H1 (cell line): ENCODE measurements around the gene ODC1. TPM values are rescaled to one million over a fixed set of nuclear protein-coding genes. Genes with fewer than 3 reads are reported as not detected.

Experiments
- CTCF ChIA-PET: fragments of 300-600 bp; sonication (Branson Sonifier 250); formaldehyde crosslinking; loops from one replicate; lab custom pipeline; 2021; ENCODE audit not compliant: partially characterized antibody; lab: Charles Lee
- POLR2A ChIA-PET: fragments of 300-600 bp; sonication (Branson Sonifier 250); formaldehyde crosslinking; loops from one replicate; lab custom pipeline; 2021; ENCODE audit warnings: inconsistent platforms; ENCODE audit not compliant: partially characterized antibody; lab: Charles Lee
- DNase-seq, 2 experiments: peaks; one replicate each; pipeline versions ENCODE4 v3.0.0 to v3.0.0-alpha.2; 2010 to 2022; ENCODE audit warnings: low spot score in 2 of 2, low read depth in 1 of 2, mixed read lengths in 1 of 2
- FAIRE-seq: peaks from 2 replicates; lab custom pipeline; 2011; peaks lifted over from hg19 to GRCh38; lab: Jason Lieb, UNC
- H2AFZ ChIP-seq: 2 replicates; pipeline ENCODE4 v1.8.1; 2012; ENCODE audit warnings: low read length, inconsistent platforms
- H2AK5ac ChIP-seq: 2 replicates; pipeline ENCODE4 v1.6.1; 2013; ENCODE audit warnings: low read depth, low read length
- H2BK120ac ChIP-seq: replicated peaks from 2 replicates; pipeline ENCODE3; 2013; ENCODE audit warnings: low read depth, low read length, inconsistent platforms
- H2BK12ac ChIP-seq: 2 replicates; pipeline ENCODE4 v1.6.1; 2013; ENCODE audit warnings: low read depth, low read length
- H2BK15ac ChIP-seq: 2 replicates; pipeline ENCODE4 v1.6.1; 2013; ENCODE audit warnings: low read length
- H2BK20ac ChIP-seq: 2 replicates; pipeline ENCODE4 v1.6.1; 2013; ENCODE audit warnings: low read length
- H2BK5ac ChIP-seq: 2 replicates; pipeline ENCODE4 v1.6.1; 2013; ENCODE audit warnings: low read depth, low read length
- H3K14ac ChIP-seq: 2 replicates; pipeline ENCODE4 v1.6.1; 2013; ENCODE audit warnings: inconsistent platforms; ENCODE audit not compliant: insufficient read length
- H3K18ac ChIP-seq: 2 replicates; pipeline ENCODE4 v1.6.1; 2013; ENCODE audit warnings: low read length; ENCODE audit errors: extremely low read depth
- H3K23ac ChIP-seq: 2 replicates; pipeline ENCODE4 v1.6.1; 2013; ENCODE audit warnings: inconsistent platforms; ENCODE audit not compliant: insufficient read length
- H3K23me2 ChIP-seq: 2 replicates; pipeline ENCODE4 v1.6.1; 2013; ENCODE audit warnings: low read depth, low read length
- H3K27ac ChIP-seq: 2 replicates; pipeline ENCODE4 v1.6.1; 2011; ENCODE audit warnings: low read depth, low read length, inconsistent platforms
- H3K27me3 ChIP-seq, 4 experiments: replicated peaks in 1 of 4; 1 replicate in 1 of 4; 2 replicates in 3 of 4; pipeline versions ENCODE4 v1.6.1 to v1.8.1; 2011 to 2013; ENCODE audit warnings: low read length in 3 of 4, mild to moderate bottlenecking in 3 of 4, inconsistent platforms in 2 of 4, mixed read lengths in 2 of 4, moderate library complexity in 1 of 4; ENCODE audit not compliant: control insufficient read depth in 3 of 4, insufficient read depth in 3 of 4; ENCODE audit errors: extremely low read depth in 1 of 4
- H3K36me3 ChIP-seq, 4 experiments: 2 replicates each; pipeline versions ENCODE4 v1.6.1 to v1.8.1; 2011 to 2013; ENCODE audit warnings: mild to moderate bottlenecking in 4 of 4, low read length in 3 of 4, moderate library complexity in 2 of 4, control low read depth in 1 of 4, inconsistent platforms in 1 of 4; ENCODE audit not compliant: insufficient read depth in 4 of 4, control insufficient read depth in 2 of 4
- H3K4ac ChIP-seq: replicated peaks from 2 replicates; pipeline ENCODE3; 2013; ENCODE audit warnings: low read length, low read depth, mixed read lengths, inconsistent platforms; ENCODE audit not compliant: insufficient read length
- H3K4me1 ChIP-seq, 4 experiments: replicated peaks in 1 of 4; 1 replicate in 1 of 4; 2 replicates in 3 of 4; pipeline versions ENCODE4 v1.6.1 to v1.8.1; 2011 to 2013; ENCODE audit warnings: low read length in 3 of 4, inconsistent platforms in 2 of 4, mixed read lengths in 1 of 4; ENCODE audit not compliant: insufficient read depth in 4 of 4, control insufficient read depth in 3 of 4
- H3K4me2 ChIP-seq, 2 experiments: 2 replicates each; pipeline versions ENCODE4 v1.6.1 to v1.8.1; 2011 to 2013; ENCODE audit warnings: low read depth in 2 of 2, low read length in 2 of 2, control low read depth in 1 of 2, inconsistent platforms in 1 of 2, mild to moderate bottlenecking in 1 of 2; ENCODE audit not compliant: insufficient read depth in 1 of 2
- H3K4me3 ChIP-seq, 4 experiments: fragments of 200-600, 300-600 bp in 1 of 4; sonication (generic), shearing (Covaris generic), sonication (Bioruptor Twin) in 1 of 4; 2 replicates each; pipeline versions ENCODE4 v1.5.1 to v1.8.1; 2011 to 2016; ENCODE audit warnings: low read length in 4 of 4, low read depth in 3 of 4, control low read depth in 2 of 4, inconsistent platforms in 2 of 4, mild to moderate bottlenecking in 2 of 4, mixed read lengths in 1 of 4, moderate library complexity in 1 of 4; ENCODE audit not compliant: insufficient read depth in 2 of 4; ENCODE audit errors: extremely low read depth in 1 of 4
- H3K56ac ChIP-seq: replicated peaks from 2 replicates; pipeline ENCODE3; 2013; ENCODE audit warnings: low read depth, mild to moderate bottlenecking, mixed read lengths, low read length, inconsistent platforms; ENCODE audit not compliant: insufficient read length
- H3K79me1 ChIP-seq: 2 replicates; pipeline ENCODE4 v1.6.1; 2013; ENCODE audit warnings: low read depth, low read length, control low read depth
- H3K79me2 ChIP-seq, 2 experiments: 2 replicates each; pipeline versions ENCODE4 v1.6.1 to v1.8.1; 2012 to 2013; ENCODE audit warnings: low read length in 2 of 2, mild to moderate bottlenecking in 2 of 2, inconsistent platforms in 1 of 2; ENCODE audit not compliant: insufficient read depth in 2 of 2, control insufficient read depth in 1 of 2
- H3K9ac ChIP-seq, 4 experiments: replicated peaks in 1 of 4; 1 replicate in 1 of 4; 2 replicates in 3 of 4; pipeline versions ENCODE4 v1.6.1 to v1.8.1; 2011 to 2013; ENCODE audit warnings: low read depth in 3 of 4, low read length in 3 of 4, control low read depth in 2 of 4, mild to moderate bottlenecking in 2 of 4, moderate library complexity in 2 of 4, inconsistent platforms in 1 of 4; ENCODE audit errors: extremely low read depth in 1 of 4
- H3K9me3 ChIP-seq, 2 experiments: 2 replicates each; pipeline versions ENCODE4 v1.6.1 to v1.8.1; 2012 to 2013; ENCODE audit warnings: mild to moderate bottlenecking in 2 of 2, moderate library complexity in 2 of 2, control low read depth in 1 of 2, inconsistent platforms in 1 of 2, low read depth in 1 of 2, low read length in 1 of 2, mixed read lengths in 1 of 2; ENCODE audit not compliant: insufficient read depth in 2 of 2
- H4K20me1 ChIP-seq, 2 experiments: replicated peaks in 1 of 2; 2 replicates each; pipeline versions ENCODE3 to v1.8.1; 2011 to 2013; ENCODE audit warnings: inconsistent platforms in 2 of 2, low read length in 2 of 2, mild to moderate bottlenecking in 1 of 2; ENCODE audit not compliant: insufficient read depth in 2 of 2, control insufficient read depth in 1 of 2
- H4K5ac ChIP-seq: 2 replicates; pipeline ENCODE4 v1.6.1; 2013; ENCODE audit warnings: low read length, low read depth, mixed read lengths, inconsistent platforms; ENCODE audit not compliant: insufficient read length
- H4K8ac ChIP-seq: 2 replicates; pipeline ENCODE4 v1.8.0; 2013; ENCODE audit warnings: mild to moderate bottlenecking, moderate library complexity, low read length, inconsistent platforms; ENCODE audit not compliant: insufficient read depth; ENCODE audit errors: extremely low read depth
- H4K91ac ChIP-seq: replicated peaks from 2 replicates; pipeline ENCODE3; 2013; ENCODE audit warnings: low read length, mixed read lengths, inconsistent platforms; ENCODE audit not compliant: insufficient read length
- ATF2 ChIP-seq: IDR thresholded peaks from 2 replicates; pipeline ENCODE4 v1.6.1; 2012; ENCODE audit warnings: low read length, inconsistent platforms
- CEBPB ChIP-seq: IDR thresholded peaks from 2 replicates; pipeline ENCODE4 v1.6.1; 2012; ENCODE audit warnings: low read depth, low read length
- HDAC6 ChIP-seq: IDR thresholded peaks from one replicate; pipeline ENCODE4 v1.7.1; 2012; ENCODE audit warnings: low read depth, mild to moderate bottlenecking, inconsistent platforms, low read length, moderate library complexity
- MAFK ChIP-seq: IDR thresholded peaks from 2 replicates; pipeline ENCODE4 v1.6.1; 2012; ENCODE audit warnings: low read depth, mild to moderate bottlenecking, improper control_type of control experiment, low read length
- MAX ChIP-seq: IDR thresholded peaks from 2 replicates; pipeline ENCODE4 v1.6.1; 2012; ENCODE audit warnings: inconsistent platforms
- POU5F1 ChIP-seq: IDR thresholded peaks from 2 replicates; pipeline ENCODE4 v1.6.1; 2011; ENCODE audit warnings: low read depth, mild to moderate bottlenecking, low read length, moderate library complexity
- SIN3A ChIP-seq, 2 experiments: IDR thresholded peaks in 1 of 2; conservative IDR thresholded peaks in 1 of 2; 2 replicates each; pipeline ENCODE4 v1.6.1; 2011 to 2012; ENCODE audit warnings: low read length in 2 of 2, improper control_type of control experiment in 1 of 2, low read depth in 1 of 2, mild to moderate bottlenecking in 1 of 2
- SP2 ChIP-seq: IDR thresholded peaks from 2 replicates; pipeline ENCODE4 v1.6.1; 2012; ENCODE audit warnings: mild to moderate bottlenecking, low read length, inconsistent platforms
- SRF ChIP-seq: IDR thresholded peaks from 2 replicates; pipeline ENCODE4 v1.6.1; 2011; ENCODE audit warnings: mild to moderate bottlenecking, low read depth, low read length, moderate library complexity
- TAF7 ChIP-seq: optimal IDR thresholded peaks from 2 replicates; pipeline ENCODE3; 2011; ENCODE audit warnings: low read depth, mild to moderate bottlenecking, inconsistent platforms, low read length, moderate library complexity, borderline replicate concordance
- USF2 ChIP-seq: IDR thresholded peaks from 2 replicates; pipeline ENCODE4 v1.6.1; 2011; ENCODE audit warnings: low read length, improper control_type of control experiment
- WGBS, 2 experiments: shearing (Covaris generic) in 1 of 2; methylation state at CpG; one replicate each; pipeline versions ENCODE4 v1.1.6 to v1.1.7; 2013 to 2015; ENCODE audit warnings: low lambda C conversion rate in 2 of 2, mixed read lengths in 2 of 2, inconsistent platforms in 1 of 2, low coverage in 1 of 2, missing lambda C conversion rate in 1 of 2; ENCODE audit not compliant: insufficient replicate concordance in 2 of 2, insufficient coverage in 1 of 2, insufficient read length in 1 of 2; ENCODE audit errors: extremely low coverage in 1 of 2, missing lambda C conversion rate in 1 of 2; 5-methylcytosine and 5-hydroxymethylcytosine counted together
- polyA plus RNA-seq, 7 experiments: library from polyadenylated mRNA; depleted of rRNA in 3 of 7; stranded (reverse) in 5 of 7; unstranded in 2 of 7; fragments of >200 nt in 5 of 7; fragments of 200-250 nt in 2 of 7; gene quantifications; 1 replicate in 5 of 7; 2 replicates in 1 of 7; 4 replicates in 1 of 7; pipeline versions ENCODE4 v1.2.1 to v1.2.3, GENCODE V29; 2011 to 2013; ENCODE audit warnings: missing spikeins in 2 of 7, mixed read lengths in 2 of 7
- total RNA-seq: library from RNA; stranded (reverse); fragmentation: NEBNext Ultra II Directional; extraction: Animal tissue kit (Norgen Biotek cat#: 25700); gene quantifications from 2 replicates; pipeline ENCODE4 v1.2.1, GENCODE V29; 2021

Gene ODC1
- total and polyA plus RNA-seq, 2 of the 8 experiments (the other 6 are each of a cell fraction or from before 2014, with no cell fraction given) = 57.2 to 76.7 TPM

GRCh38 chr2:10486091-10486490, 38.0 kb upstream of the ODC1 start:
- no peaks in the 10 kb centered on the region for H3K79me1 ChIP-seq
- H3K14ac ChIP-seq = no peak overlapping the region
- no peak overlapping the region for H3K18ac ChIP-seq
- H2AK5ac ChIP-seq = no peak overlapping the region
- DNase-seq (no peak), FAIRE-seq (no peak)
- H2BK12ac ChIP-seq = no peak overlapping the region
- H4K91ac ChIP-seq = no peak overlapping the region
- H4K20me1 ChIP-seq = no peaks in the 10 kb centered on the region
- H3K23me2 ChIP-seq = no peaks in the 10 kb centered on the region
- CTCF ChIA-PET = no interaction called here
- no peaks in the 10 kb centered on the region for H3K79me2 ChIP-seq
- H3K4me2 ChIP-seq = no peak overlapping the region
- no peak overlapping the region for H2BK15ac ChIP-seq
- no peak overlapping the region for H3K9ac ChIP-seq
- 95% methylated on average over 1 of the region's 1 CpG; no CpG with 5 or more reads in 1 of the 2 experiments for WGBS, 2 experiments
- no peak overlapping the region for H3K4ac ChIP-seq
- no peak overlapping the region for H4K8ac ChIP-seq
- no peak overlapping the region for H3K23ac ChIP-seq
- no peak overlapping the region for H2BK20ac ChIP-seq
- no peak overlapping the region for H2BK5ac ChIP-seq
- no peaks in the 10 kb centered on the region; a peak in 1 of 4 replicates for H3K9me3 ChIP-seq
- H3K4me1 ChIP-seq = no peaks in the 10 kb centered on the region
- H3K4me3 ChIP-seq = no peak overlapping the region
- H4K5ac ChIP-seq = no peak overlapping the region
- H3K27ac ChIP-seq = no peak overlapping the region
- H3K27me3 ChIP-seq = no peaks in the 10 kb centered on the region; a peak in 3 of 7 replicates
- H3K56ac ChIP-seq = no peak overlapping the region
- no peak overlapping the region for H2BK120ac ChIP-seq
- H2AFZ ChIP-seq = no peak overlapping the region
- H3K36me3 ChIP-seq = no peaks in the 10 kb centered on the region
- POLR2A ChIA-PET = no interaction called here
- TF ChIP-seq SIN3A (conservative IDR thresholded peaks at IDR 0.05 in 1 of 2, IDR thresholded peaks at IDR 0.05 in 1 of 2; ENCODE audit: low read depth in 1 of 2, low read length in 2 of 2) (no peak), CEBPB (no peak), SP2 (no peak), ATF2 (no peak), MAFK (no peak), HDAC6 (no peak), POU5F1 (no peak), TAF7 (no peak), SRF (no peak), USF2 (no peak), MAX (no peak)
